T-helper 1 cell treated with Interleukin-12 subunit alpha and Interleukin-12 subunit beta and Interleukin-4 antibody, amounts not matched to agents 30 ng/mL and 1 ng/mL, for 36 hours (primary cell): ENCODE results near the gene WDR83. TPM values are rescaled to one million over a fixed set of nuclear protein-coding genes. Genes with fewer than 3 reads are reported as not detected.
"Not testable (repeated sequence)": the region's sequence is repeated elsewhere in the genome, so short reads cannot be mapped to it uniquely, and the experiment has no call there.

Source experiments
- intact Hi-C: fragments of 100-400 bp; cut with micrococcal nuclease; formaldehyde crosslinking; loops from one replicate; pipeline ENCODE4 v1.15.1; 2024
- total RNA-seq: library from RNA; stranded (reverse); gene quantifications from 2 replicates; pipeline ENCODE4 v1.2.3, GENCODE V29; 2022

Gene WDR83
- total RNA-seq, 1 donor from 2014 or later = 19.2 TPM

GRCh38 chr19:12681074-12681987 is 14.7 kb downstream of the WDR83 start, which contains the start of gene DHPS:
Gene DHPS, minus strand, starts transcription at chr19:12681880. Its CDS starts 114 bp downstream, at chr19:12681766.
- intact Hi-C loops = loop anchor here (1.0 to 5.0 kb wide), 11 partner anchors 12 to 518 kb away; partner anchors contain the start of genes FBXW9, GET3, IER2 and JUNB

GRCh38 chr19:12685831-12686230 is 19.2 kb downstream of the WDR83 start:
- intact Hi-C loops = no loop called here

- intact Hi-C loops = no loop called here
Observed at GRCh38 chr19:12687496-12688196, 21.0 kb downstream of the WDR83 start, which contains the start of gene GNG14. Gene GNG14, plus strand, starts transcription at chr19:12687998. Its CDS starts 51 bp downstream, at chr19:12688049.

GRCh38 chr19:12689012-12689411 is 22.4 kb downstream of the WDR83 start:
- intact Hi-C loops = no loop called here

- intact Hi-C loops = no loop called here
Observed at GRCh38 chr19:12689581-12690216, 23.1 kb downstream of the WDR83 start.

- intact Hi-C loops = no loop called here
Observed at GRCh38 chr19:12692960-12693359, 26.4 kb downstream of the WDR83 start.

- intact Hi-C loops = loop anchor here (1.0 kb wide), 1 partner anchor 10 kb away; no protein-coding TSS in a partner anchor
Observed at GRCh38 chr19:12694641-12695040, 28.0 kb downstream of the WDR83 start.

- intact Hi-C loops = loop anchor here (1.0 kb wide), 1 partner anchor 11 kb away; no protein-coding TSS in a partner anchor
Observed at GRCh38 chr19:12695096-12695495, 28.5 kb downstream of the WDR83 start.

GRCh38 chr19:12695514-12695913 is 28.9 kb downstream of the WDR83 start:
- intact Hi-C loops = loop anchor here (1.0 kb wide), 1 partner anchor 11 kb away; no protein-coding TSS in a partner anchor

GRCh38 chr19:12695997-12696365 is 29.4 kb downstream of the WDR83 start:
- intact Hi-C loops = loop anchor here (1.0 kb wide), 6 partner anchors 12 to 86 kb away; partner anchors contain the start of genes DHPS, TNPO2, ZNF490 and ZNF791

GRCh38 chr19:12696366-12697335 is 30.0 kb downstream of the WDR83 start, which contains the start of gene FBXW9:
Gene FBXW9, minus strand, starts transcription at chr19:12696631. Its CDS starts 50 bp downstream, at chr19:12696581.
- intact Hi-C loops = loop anchor here (1.0 kb wide), 5 partner anchors 15 to 86 kb away; partner anchors contain the start of genes DHPS, TNPO2, ZNF490 and ZNF791

- intact Hi-C loops = not testable (repeated sequence)
Observed at GRCh38 chr19:12697425-12697824, 30.8 kb downstream of the WDR83 start.

GRCh38 chr19:12698138-12698537 is 31.5 kb downstream of the WDR83 start:
- intact Hi-C loops = no loop called here

- intact Hi-C loops = no loop called here
Observed at GRCh38 chr19:12701596-12702282, 35.1 kb downstream of the WDR83 start.

- intact Hi-C loops = no loop called here
Observed at GRCh38 chr19:12703046-12703445, 36.4 kb downstream of the WDR83 start.

GRCh38 chr19:12705169-12705568 is 38.6 kb downstream of the WDR83 start:
- intact Hi-C loops = no loop called here

- intact Hi-C loops = no loop called here
Observed at GRCh38 chr19:12705654-12706331, 39.2 kb downstream of the WDR83 start.

GRCh38 chr19:12706332-12706718 is 39.7 kb downstream of the WDR83 start:
- intact Hi-C loops = no loop called here

- intact Hi-C loops = no loop called here
Observed at GRCh38 chr19:12708641-12709040, 42.0 kb downstream of the WDR83 start.
